SK-N-MC (cell line): ENCODE results near the gene MYCT1.

Source experiments
- EZH2 ChIP-seq: fragments of 200-600 bp; sonication (generic); IDR thresholded peaks from one replicate; pipeline ENCODE4 v1.6.1; 2017; ENCODE audit warnings: antibody characterized with exemption
- FOXP2 ChIP-seq: optimal IDR thresholded peaks from 2 replicates; pipeline ENCODE3; 2011; ENCODE audit warnings: mild to moderate bottlenecking, moderate library complexity; ENCODE audit not compliant: insufficient read depth; ENCODE audit errors: extremely low read length, control extremely low read depth
- POLR2AphosphoS5 ChIP-seq: IDR thresholded peaks from 2 replicates; pipeline ENCODE4 v1.6.1; 2012; ENCODE audit warnings: mild to moderate bottlenecking, low read depth, low read length, borderline replicate concordance

DNA sequence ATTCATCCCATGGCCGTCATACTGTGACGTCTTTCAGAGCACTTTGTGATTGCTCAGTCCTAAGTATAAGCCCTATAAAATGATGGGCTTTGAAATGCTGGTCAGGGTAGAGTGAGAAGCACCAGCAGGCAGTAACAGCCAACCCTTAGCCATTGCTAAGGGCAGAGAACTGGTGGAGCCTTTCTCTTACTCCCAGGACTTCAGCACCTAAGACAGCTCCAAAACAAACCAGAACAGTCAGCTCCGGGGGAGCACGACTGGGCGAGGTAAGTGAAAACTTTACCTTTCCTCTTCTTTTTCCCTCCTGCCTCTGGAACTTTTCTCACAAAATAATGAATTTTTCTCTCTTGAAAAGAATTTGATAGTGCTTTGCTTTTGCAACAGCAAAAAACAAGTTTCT, 53.0 kb downstream of the MYCT1 start, which contains the start of gene VIP:
- TF ChIP-seq POLR2AphosphoS5 (no peak), EZH2 (no peak), FOXP2 (no peak)
